ENCODE results near the gene SERPINB10.

DNA sequence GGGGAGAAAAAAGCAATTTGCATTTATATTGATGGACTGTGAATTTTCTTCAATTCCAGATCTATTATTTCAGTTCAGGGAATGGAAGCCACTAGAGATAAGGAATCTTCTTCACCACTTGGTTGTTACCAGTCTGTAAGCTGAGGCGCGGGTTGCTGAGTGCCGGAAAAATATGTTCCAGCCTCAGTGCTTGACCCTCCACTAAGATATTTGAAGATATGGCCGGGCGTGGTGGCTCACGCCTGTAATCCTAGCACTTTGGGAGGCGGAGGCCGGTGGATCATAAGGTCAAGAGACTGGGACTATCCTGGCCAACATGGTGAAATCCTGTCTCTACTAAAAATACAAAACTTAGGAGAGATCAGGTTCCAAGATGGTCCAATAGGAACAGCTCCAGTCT lies 32.2 kb downstream of the SERPINB10 start:
- TF ChIP-seq, protein P1, sequence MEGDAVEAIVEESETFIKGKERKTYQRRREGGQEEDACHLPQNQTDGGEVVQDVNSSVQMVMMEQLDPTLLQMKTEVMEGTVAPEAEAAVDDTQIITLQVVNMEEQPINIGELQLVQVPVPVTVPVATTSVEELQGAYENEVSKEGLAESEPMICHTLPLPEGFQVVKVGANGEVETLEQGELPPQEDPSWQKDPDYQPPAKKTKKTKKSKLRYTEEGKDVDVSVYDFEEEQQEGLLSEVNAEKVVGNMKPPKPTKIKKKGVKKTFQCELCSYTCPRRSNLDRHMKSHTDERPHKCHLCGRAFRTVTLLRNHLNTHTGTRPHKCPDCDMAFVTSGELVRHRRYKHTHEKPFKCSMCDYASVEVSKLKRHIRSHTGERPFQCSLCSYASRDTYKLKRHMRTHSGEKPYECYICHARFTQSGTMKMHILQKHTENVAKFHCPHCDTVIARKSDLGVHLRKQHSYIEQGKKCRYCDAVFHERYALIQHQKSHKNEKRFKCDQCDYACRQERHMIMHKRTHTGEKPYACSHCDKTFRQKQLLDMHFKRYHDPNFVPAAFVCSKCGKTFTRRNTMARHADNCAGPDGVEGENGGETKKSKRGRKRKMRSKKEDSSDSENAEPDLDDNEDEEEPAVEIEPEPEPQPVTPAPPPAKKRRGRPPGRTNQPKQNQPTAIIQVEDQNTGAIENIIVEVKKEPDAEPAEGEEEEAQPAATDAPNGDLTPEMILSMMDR (IDR thresholded peaks at IDR 0.05) = no peak
- TF ChIP-seq POLR2A (IDR thresholded peaks at IDR 0.05) = no peak

Measured in thyroid gland (tissue), 4 donors.